Natural killer cell (primary cell): ENCODE measurements around the gene GSTM5. TPM values are rescaled to one million over a fixed set of nuclear protein-coding genes. Genes with fewer than 3 reads are reported as not detected.
"Not testable (repeated sequence)": the region's sequence is repeated elsewhere in the genome, so short reads cannot be mapped to it uniquely, and the experiment has no call there.

Source experiments
- ATAC-seq, 3 donors: fragments of 150-1000 bp in 2 of 3; fragments of 200-7000 bp in 1 of 3; cut with Tn5 transposase; 1 replicate in 1 of 3; 2 replicates in 2 of 3; pipeline ENCODE4 v1.10.0; 2021; ENCODE audit warnings: mild to moderate bottlenecking in 2 of 3, moderate library complexity in 2 of 3
- DNase-seq, 2 donors: peaks; one replicate each; pipeline versions ENCODE4 v3.0.0 to v3.0.0-alpha.2; 2013 to 2021; ENCODE audit warnings: mixed read lengths in 1 of 2
- H3K27ac ChIP-seq: one replicate; pipeline ENCODE4 v1.5.1; 2013; ENCODE audit warnings: mild to moderate bottlenecking, low read length
- H3K27me3 ChIP-seq: one replicate; pipeline ENCODE4 v1.6.1; 2013; ENCODE audit warnings: low read length; ENCODE audit not compliant: control insufficient read depth, insufficient read depth
- H3K36me3 ChIP-seq: one replicate; pipeline ENCODE4 v1.6.1; 2013; ENCODE audit warnings: low read length; ENCODE audit not compliant: control insufficient read depth, insufficient read depth
- H3K4me1 ChIP-seq: one replicate; pipeline ENCODE4 v1.6.1; 2013; ENCODE audit warnings: low read length; ENCODE audit not compliant: control insufficient read depth, insufficient read depth
- H3K4me3 ChIP-seq: one replicate; pipeline ENCODE4 v1.5.1; 2013; ENCODE audit warnings: low read length
- H3K9me3 ChIP-seq: one replicate; pipeline ENCODE4 v1.6.1; 2013; ENCODE audit warnings: low read length; ENCODE audit not compliant: control insufficient read depth, insufficient read depth
- H3K27ac Mint-ChIP-seq, 2 donors: one replicate each; pipeline ENCODE4 v1.8.0; 2022; ENCODE audit warnings: mild to moderate bottlenecking in 2 of 2, mixed read lengths in 2 of 2, moderate library complexity in 1 of 2
- H3K27me3 Mint-ChIP-seq, 2 donors: one replicate each; pipeline ENCODE4 v1.8.0; 2022; ENCODE audit warnings: low read depth in 2 of 2, mixed read lengths in 2 of 2
- H3K36me3 Mint-ChIP-seq: one replicate; pipeline ENCODE4 v1.8.0; 2022; ENCODE audit warnings: mixed read lengths
- H3K4me1 Mint-ChIP-seq, 2 donors: one replicate each; pipeline ENCODE4 v1.8.0; 2022; ENCODE audit warnings: mixed read lengths in 2 of 2
- H3K4me3 Mint-ChIP-seq: one replicate; pipeline ENCODE4 v1.8.0; 2022; ENCODE audit warnings: mild to moderate bottlenecking, moderate library complexity, mixed read lengths
- H3K9me3 Mint-ChIP-seq, 2 donors: one replicate each; pipeline ENCODE4 v1.8.0; 2022; ENCODE audit warnings: mixed read lengths in 2 of 2
- CTCF ChIP-seq: fragments of 200-600 bp; IDR thresholded peaks from one replicate; pipeline ENCODE4 v1.8.0; 2022; ENCODE audit warnings: antibody characterized with exemption
- WGBS: methylation state at CpG from one replicate; pipeline ENCODE4 v1.1.7; 2013; ENCODE audit warnings: missing lambda C conversion rate; ENCODE audit not compliant: insufficient coverage; 5-methylcytosine and 5-hydroxymethylcytosine counted together
- intact Hi-C: fragments of 100-400 bp; cut with micrococcal nuclease; formaldehyde crosslinking; loops from one replicate; pipeline ENCODE4 v1.14.2; 2022
- total RNA-seq, 4 donors: library from RNA; stranded (reverse); fragments of 120-200 nt in 1 of 4; gene quantifications; one replicate each; pipeline versions ENCODE4 v1.2.3 to v1.2.4, GENCODE V29; 2013 to 2022

The GSTM5 gene
- total RNA-seq, 3 donors from 2014 or later (not counting 1 experiment from before 2014, with no cell fraction given): 0.07 to 0.35 TPM; not detected in 1

- no peak within 1 kb of the TSS for H3K4me3 ChIP-seq
These were observed 24.2 kb upstream of the GSTM5 start, which contains the start of gene GSTM1 for GRCh38 chr1:109687641-109688499. TSS of gene GSTM1 (plus strand) at chr1:109687817. CDS start at chr1:109687874, 57 bp downstream.

GRCh38 chr1:109689844-109690405, 22.1 kb upstream of the GSTM5 start:
- TF ChIP-seq CTCF: no peak
- Histone ChIP-seq H3K27me3 (no peaks in the 10 kb centered on the region), H3K27ac (no peak overlapping the region), H3K36me3 (no peaks in the 10 kb centered on the region), H3K4me1 (peaks cover 9% of the 10 kb centered on the region), H3K9me3 (no peaks in the 10 kb centered on the region), H3K4me3 (no peak overlapping the region)
- intact Hi-C loops: no loop called here
- no peak overlapping the region for H3K4me3 Mint-ChIP-seq
- H3K36me3 Mint-ChIP-seq: no peaks in the 10 kb centered on the region
- peaks cover 0 to 17% of the 10 kb centered on the region in 2 donors for H3K4me1 Mint-ChIP-seq
- WGBS: no CpG with 5 or more reads among the region's 6 CpGs
- H3K27me3 Mint-ChIP-seq: no peaks in the 10 kb centered on the region
- no peak overlapping the region for H3K27ac Mint-ChIP-seq
- ATAC-seq (no peak), DNase-seq (no peak)
- peaks cover 0 to 2% of the 10 kb centered on the region in 2 donors for H3K9me3 Mint-ChIP-seq

More at GRCh38 chr1:109687641-109688499, 24.2 kb upstream of the GSTM5 start, which contains the start of gene GSTM1:
- ATAC-seq: peak in 2 of 3 donors; percentile 99
- no peak within 1 kb of the TSS for H3K4me3 Mint-ChIP-seq
- H3K4me1 Mint-ChIP-seq: peaks cover 0 to 17% of the 10 kb centered on the region in 2 donors
- no peak within 1 kb of the TSS for H3K27ac ChIP-seq
- H3K27me3 ChIP-seq: no peaks in the 10 kb centered on the region
- peak; percentile 50 for TF ChIP-seq CTCF
- DNase-seq: peak; percentile 79 to 83
- H3K4me1 ChIP-seq: peaks cover 9% of the 10 kb centered on the region
- WGBS: no CpG with 5 or more reads among the region's 46 CpGs
- H3K9me3 Mint-ChIP-seq: peaks cover 0 to 4% of the 10 kb centered on the region in 2 donors
- no peaks in the 10 kb centered on the region for H3K9me3 ChIP-seq
- H3K27me3 Mint-ChIP-seq: no peaks in the 10 kb centered on the region
- H3K36me3 ChIP-seq: no peaks in the 10 kb centered on the region
- peak within 1 kb of the TSS in 1 of 2 donors; percentile 92 for H3K27ac Mint-ChIP-seq
- no peaks in the 10 kb centered on the region for H3K36me3 Mint-ChIP-seq
- intact Hi-C loops: loop anchor here (2.0 kb wide), 1 partner anchor 45 kb away; no protein-coding TSS in a partner anchor

DNA sequence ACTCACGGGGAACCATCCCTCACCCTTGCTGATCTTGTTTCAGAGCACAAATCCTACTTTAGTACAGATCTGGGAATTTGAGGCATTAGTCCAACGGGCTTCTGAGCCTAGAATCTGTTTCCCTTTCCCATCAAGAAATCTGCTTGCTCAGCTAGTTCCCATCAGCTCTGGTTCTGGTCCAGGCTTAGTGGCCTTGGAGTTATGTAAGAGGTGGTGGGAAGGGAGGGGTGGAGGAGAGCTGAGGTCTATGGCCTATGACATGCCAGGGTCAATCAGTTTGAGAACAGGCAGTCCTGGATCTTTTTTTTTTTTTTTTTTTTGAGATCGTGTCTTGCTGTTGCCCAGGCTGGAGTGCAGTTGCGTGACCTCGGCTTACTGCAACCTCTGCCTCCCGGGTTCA, 20.3 kb upstream of the GSTM5 start:
- no peak for TF ChIP-seq CTCF
- H3K27ac ChIP-seq: no peak overlapping the region
- no peaks in the 10 kb centered on the region for H3K9me3 Mint-ChIP-seq
- H3K27me3 ChIP-seq: no peaks in the 10 kb centered on the region
- H3K27me3 Mint-ChIP-seq: no peaks in the 10 kb centered on the region
- intact Hi-C loops: no loop called here
- no peaks in the 10 kb centered on the region for H3K9me3 ChIP-seq
- no peak overlapping the region for H3K4me3 Mint-ChIP-seq
- no CpG with 5 or more reads among the region's 6 CpGs for WGBS
- no peaks in the 10 kb centered on the region for H3K36me3 Mint-ChIP-seq
- no peak for ATAC-seq
- H3K36me3 ChIP-seq: no peaks in the 10 kb centered on the region
- no peak for DNase-seq
- H3K27ac Mint-ChIP-seq: no peak overlapping the region
- peaks cover 9% of the 10 kb centered on the region for H3K4me1 ChIP-seq
- no peak overlapping the region for H3K4me3 ChIP-seq
- H3K4me1 Mint-ChIP-seq: peaks cover 0 to 17% of the 10 kb centered on the region in 2 donors

- intact Hi-C loops: not testable (repeated sequence)
These were observed 17.7 kb upstream of the GSTM5 start for GRCh38 chr1:109694400-109694799.

DNA sequence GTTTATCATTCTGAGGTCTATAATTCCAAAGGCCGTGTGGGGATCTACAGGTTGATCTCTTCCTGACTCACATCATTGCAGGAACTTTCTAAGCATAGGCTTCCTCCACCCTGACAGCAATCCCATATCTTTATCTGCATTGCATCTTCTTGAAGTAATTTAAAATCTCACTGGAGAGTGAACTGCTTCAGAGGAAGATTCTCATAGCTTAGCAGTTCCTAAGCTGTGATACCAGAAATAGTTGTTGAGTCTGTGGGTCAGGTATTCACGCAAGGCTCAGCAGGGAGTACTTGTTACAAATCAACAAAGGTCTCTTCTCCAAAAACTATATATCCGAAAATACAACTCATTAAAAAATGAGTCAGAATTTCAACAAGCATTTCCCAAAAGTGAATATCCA, 16.9 kb upstream of the GSTM5 start:
- H3K4me1 Mint-ChIP-seq, H3K4me1 ChIP-seq, H3K27me3 Mint-ChIP-seq, H3K27me3 ChIP-seq, H3K36me3 ChIP-seq, H3K4me3 Mint-ChIP-seq, H3K27ac Mint-ChIP-seq, H3K9me3 ChIP-seq, H3K36me3 Mint-ChIP-seq, H3K9me3 Mint-ChIP-seq, H3K27ac ChIP-seq, DNase-seq, H3K4me3 ChIP-seq, intact Hi-C loops, ATAC-seq: not testable (repeated sequence)
- WGBS: no CpG with 5 or more reads among the region's 3 CpGs

More at GRCh38 chr1:109694400-109694799, 17.7 kb upstream of the GSTM5 start:
- not testable (repeated sequence) for H3K4me3 Mint-ChIP-seq, H3K9me3 ChIP-seq, H3K27me3 ChIP-seq, H3K27ac ChIP-seq, H3K36me3 ChIP-seq, DNase-seq, H3K27ac Mint-ChIP-seq, H3K4me1 ChIP-seq, ATAC-seq, H3K4me3 ChIP-seq, H3K4me1 Mint-ChIP-seq, H3K36me3 Mint-ChIP-seq, H3K9me3 Mint-ChIP-seq, H3K27me3 Mint-ChIP-seq
- WGBS: no CpG with 5 or more reads among the region's 5 CpGs
